Measurements from ENCODE around the gene SLCO1A2.

SLCO1A2 gene

GRCh38 chr12:21330682-21331253, 3.9 kb downstream of the SLCO1A2 start:
- DNase-seq (ENCODE audit: low read depth) = peak; percentile 21
- TF ChIP-seq CTCF (conservative IDR thresholded peaks at IDR 0.05; ENCODE audit: low read depth, low read length) = no peak
- H3K4me3 ChIP-seq (ENCODE audit: low read depth, low read length) = no peak overlapping the region

DNA sequence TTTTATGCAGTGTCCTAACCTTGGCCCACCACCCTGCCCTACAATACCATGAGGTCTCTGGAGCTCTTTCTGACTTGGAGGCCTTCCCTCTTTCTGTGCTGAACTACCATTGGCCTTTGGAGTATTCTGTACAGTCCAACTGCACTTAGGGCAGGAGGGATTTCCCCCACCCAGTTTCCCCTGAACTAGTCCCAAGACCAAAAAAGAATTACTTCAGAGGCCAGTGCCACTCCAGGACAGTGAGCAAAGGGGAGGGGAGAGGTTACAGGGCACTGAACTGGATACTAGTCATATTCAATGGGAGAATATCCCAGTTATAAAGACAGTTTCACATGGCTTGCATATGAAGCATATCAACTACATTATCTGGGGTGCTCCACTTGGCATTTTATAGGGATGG, 6.1 kb downstream of the SLCO1A2 start:
- no peak for DNase-seq (ENCODE audit: low read depth)
- no peak for TF ChIP-seq CTCF (conservative IDR thresholded peaks at IDR 0.05; ENCODE audit: low read depth, low read length)
- H3K4me3 ChIP-seq (ENCODE audit: low read depth, low read length) = no peak overlapping the region

- TF ChIP-seq CTCF (conservative IDR thresholded peaks at IDR 0.05; ENCODE audit: low read depth, low read length) = no peak
- no peak overlapping the region for H3K4me3 ChIP-seq (ENCODE audit: low read depth, low read length)
- DNase-seq (ENCODE audit: low read depth) = no peak
These were observed 10.2 kb downstream of the SLCO1A2 start for GRCh38 chr12:21324551-21324950.

GRCh38 chr12:21323736-21324135, 11.0 kb downstream of the SLCO1A2 start:
- DNase-seq (ENCODE audit: low read depth) = no peak
- no peak for TF ChIP-seq CTCF (conservative IDR thresholded peaks at IDR 0.05; ENCODE audit: low read depth, low read length)
- H3K4me3 ChIP-seq (ENCODE audit: low read depth, low read length) = no peak overlapping the region

- peak; percentile 1 for DNase-seq (ENCODE audit: low read depth)
- H3K4me3 ChIP-seq (ENCODE audit: low read depth, low read length) = no peak overlapping the region
- no peak for TF ChIP-seq CTCF (conservative IDR thresholded peaks at IDR 0.05; ENCODE audit: low read depth, low read length)
These were observed 25.9 kb downstream of the SLCO1A2 start for GRCh38 chr12:21308785-21309184.

- DNase-seq (ENCODE audit: low read depth) = no peak
- no peak overlapping the region for H3K4me3 ChIP-seq (ENCODE audit: low read depth, low read length)
- TF ChIP-seq CTCF (conservative IDR thresholded peaks at IDR 0.05; ENCODE audit: low read depth, low read length) = no peak
These were observed 29.1 kb downstream of the SLCO1A2 start for GRCh38 chr12:21305661-21306060.

- TF ChIP-seq CTCF (conservative IDR thresholded peaks at IDR 0.05; ENCODE audit: low read depth, low read length) = no peak
- no peak overlapping the region for H3K4me3 ChIP-seq (ENCODE audit: low read depth, low read length)
- DNase-seq (ENCODE audit: low read depth) = no peak
These were observed 34.1 kb downstream of the SLCO1A2 start for GRCh38 chr12:21300632-21301031.
